ENCODE measurements around the gene LPAR2.

LPAR2 gene

DNA sequence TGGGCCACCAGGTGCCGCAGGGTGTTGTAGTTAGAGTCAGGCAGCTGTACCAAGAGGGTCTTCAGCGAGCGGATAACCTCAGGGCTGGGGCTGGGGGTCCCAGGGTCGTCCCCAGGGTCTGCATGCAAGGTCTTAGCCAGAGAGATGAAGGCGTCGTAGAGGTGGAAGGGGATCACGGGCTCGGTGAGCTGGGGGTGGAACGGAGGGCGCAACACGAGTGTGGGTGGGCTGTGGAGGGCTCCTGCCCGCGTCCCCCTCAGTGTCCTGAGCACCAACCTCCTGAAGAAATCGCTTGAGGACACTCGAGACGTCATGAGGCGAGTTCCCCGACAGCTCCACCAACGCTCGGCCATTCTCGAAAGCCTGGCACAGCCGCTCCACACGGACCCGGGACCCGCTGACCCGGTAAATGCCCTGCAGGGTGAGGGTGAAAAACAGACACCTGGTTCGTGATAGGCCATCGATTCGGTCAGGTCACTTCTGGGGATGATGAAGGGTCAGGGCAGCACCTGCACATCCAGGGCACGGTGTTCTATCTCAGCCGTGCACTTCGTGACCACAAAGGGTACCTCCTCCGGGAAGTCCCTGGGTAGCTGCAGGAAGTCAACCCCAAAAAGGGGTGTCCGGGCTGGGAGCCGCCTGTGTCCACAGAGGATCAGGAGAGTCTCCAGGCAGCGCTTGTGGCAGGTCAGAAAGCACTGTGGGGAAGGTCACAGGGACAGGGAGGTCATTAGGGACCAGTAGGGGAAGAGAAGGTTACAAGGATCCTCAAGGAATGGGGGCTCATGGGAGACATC, 6.7 kb upstream of the LPAR2 start:
- H3K27me3 ChIP-seq = no peaks in the 10 kb centered on the region
- H3K27ac ChIP-seq = no peak overlapping the region
- peaks cover 14 to 16% of the 10 kb centered on the region in 2 experiments for H3K4me1 ChIP-seq (ENCODE audit: control insufficient read depth in 1 of 2, insufficient read depth in 1 of 2, low read depth in 1 of 2, low read length in 1 of 2)
- H3K36me3 ChIP-seq = peaks cover 100% of the 10 kb centered on the region
- H3K4me3 ChIP-seq (ENCODE audit: low read depth in 1 of 2, low read length in 1 of 2) = no peak overlapping the region
- H3K9me3 ChIP-seq = peaks cover 5% of the 10 kb centered on the region
- TF ChIP-seq, protein P1, sequence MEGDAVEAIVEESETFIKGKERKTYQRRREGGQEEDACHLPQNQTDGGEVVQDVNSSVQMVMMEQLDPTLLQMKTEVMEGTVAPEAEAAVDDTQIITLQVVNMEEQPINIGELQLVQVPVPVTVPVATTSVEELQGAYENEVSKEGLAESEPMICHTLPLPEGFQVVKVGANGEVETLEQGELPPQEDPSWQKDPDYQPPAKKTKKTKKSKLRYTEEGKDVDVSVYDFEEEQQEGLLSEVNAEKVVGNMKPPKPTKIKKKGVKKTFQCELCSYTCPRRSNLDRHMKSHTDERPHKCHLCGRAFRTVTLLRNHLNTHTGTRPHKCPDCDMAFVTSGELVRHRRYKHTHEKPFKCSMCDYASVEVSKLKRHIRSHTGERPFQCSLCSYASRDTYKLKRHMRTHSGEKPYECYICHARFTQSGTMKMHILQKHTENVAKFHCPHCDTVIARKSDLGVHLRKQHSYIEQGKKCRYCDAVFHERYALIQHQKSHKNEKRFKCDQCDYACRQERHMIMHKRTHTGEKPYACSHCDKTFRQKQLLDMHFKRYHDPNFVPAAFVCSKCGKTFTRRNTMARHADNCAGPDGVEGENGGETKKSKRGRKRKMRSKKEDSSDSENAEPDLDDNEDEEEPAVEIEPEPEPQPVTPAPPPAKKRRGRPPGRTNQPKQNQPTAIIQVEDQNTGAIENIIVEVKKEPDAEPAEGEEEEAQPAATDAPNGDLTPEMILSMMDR (IDR thresholded peaks at IDR 0.05) = no peak

DNA sequence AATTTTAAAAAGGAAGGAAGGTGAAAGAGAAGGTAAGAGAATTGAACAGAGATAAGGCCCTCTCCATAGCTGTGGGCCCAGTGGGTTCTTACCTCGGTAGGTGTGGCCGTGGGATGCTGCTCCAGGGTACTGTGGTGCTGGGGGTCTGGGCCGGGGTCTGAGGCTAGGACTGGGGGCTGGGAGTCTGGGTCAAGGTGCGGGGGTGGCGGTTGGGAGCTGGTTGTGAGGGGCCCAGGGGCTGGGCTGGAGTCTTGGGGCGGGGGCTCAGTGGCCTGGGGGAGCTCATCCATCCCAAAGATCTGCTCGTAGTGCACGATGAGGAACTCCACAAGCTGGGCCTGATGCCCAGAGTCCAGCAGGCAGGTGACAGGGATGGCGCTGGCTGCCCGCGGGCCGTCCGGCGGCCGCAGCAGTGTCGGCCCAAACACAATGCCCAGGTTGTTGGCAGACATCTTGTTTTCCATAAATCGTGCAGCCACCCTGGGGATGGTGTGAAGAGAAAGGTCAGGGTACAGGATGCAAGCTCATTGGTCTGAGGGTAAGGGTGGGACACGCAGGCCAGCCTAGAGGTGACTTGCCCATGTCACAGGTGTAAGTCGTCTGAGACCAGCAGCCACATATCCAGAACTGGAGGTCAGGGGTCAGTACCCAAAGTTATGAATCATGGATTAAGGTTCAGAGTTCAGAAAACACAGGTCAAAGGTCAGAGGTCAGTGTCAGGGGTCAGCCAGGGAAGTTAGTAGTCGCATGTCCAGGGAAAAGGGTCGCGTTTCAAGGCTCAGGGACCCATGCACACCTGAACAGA, 5.9 kb upstream of the LPAR2 start:
- Histone ChIP-seq H3K9me3 (peaks cover 5% of the 10 kb centered on the region), H3K4me1 (ENCODE audit: control insufficient read depth in 1 of 2, insufficient read depth in 1 of 2, low read depth in 1 of 2, low read length in 1 of 2) (peaks cover 9 to 10% of the 10 kb centered on the region in 2 experiments), H3K27me3 (no peaks in the 10 kb centered on the region), H3K4me3 (ENCODE audit: low read depth in 1 of 2, low read length in 1 of 2) (no peak overlapping the region), H3K36me3 (peaks cover 100% of the 10 kb centered on the region), H3K27ac (peak overlapping the region; percentile 15)
- TF ChIP-seq, protein P1 (IDR thresholded peaks at IDR 0.05) = no peak

DNA sequence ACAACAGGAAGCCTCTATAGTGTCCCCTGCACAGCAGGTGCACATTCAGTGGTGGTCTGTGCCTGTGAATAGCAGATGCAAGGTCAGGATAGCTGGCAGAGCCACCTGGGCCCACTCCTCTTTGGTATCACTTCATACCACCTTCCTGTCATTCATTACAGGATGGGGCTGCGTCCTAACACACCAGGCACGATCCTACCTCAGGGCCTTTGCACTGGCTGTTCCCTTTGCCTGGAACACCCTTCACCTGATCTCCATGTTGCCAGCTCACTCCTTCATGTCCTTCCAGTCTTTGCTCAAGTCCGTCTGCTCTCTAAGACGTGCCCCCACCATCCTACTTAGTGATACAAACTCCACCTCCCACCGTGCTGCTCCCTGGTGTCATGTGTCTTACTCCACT, 4.6 kb upstream of the LPAR2 start:
- no peak overlapping the region for H3K4me3 ChIP-seq (ENCODE audit: low read depth in 1 of 2, low read length in 1 of 2)
- H3K9me3 ChIP-seq = peaks cover 5% of the 10 kb centered on the region
- H3K36me3 ChIP-seq = peaks cover 93% of the 10 kb centered on the region
- H3K27ac ChIP-seq = no peak overlapping the region
- TF ChIP-seq, protein P1 (IDR thresholded peaks at IDR 0.05) = no peak
- H3K27me3 ChIP-seq = no peaks in the 10 kb centered on the region
- peaks cover 11 to 16% of the 10 kb centered on the region in 2 experiments for H3K4me1 ChIP-seq (ENCODE audit: control insufficient read depth in 1 of 2, insufficient read depth in 1 of 2, low read depth in 1 of 2, low read length in 1 of 2)

DNA sequence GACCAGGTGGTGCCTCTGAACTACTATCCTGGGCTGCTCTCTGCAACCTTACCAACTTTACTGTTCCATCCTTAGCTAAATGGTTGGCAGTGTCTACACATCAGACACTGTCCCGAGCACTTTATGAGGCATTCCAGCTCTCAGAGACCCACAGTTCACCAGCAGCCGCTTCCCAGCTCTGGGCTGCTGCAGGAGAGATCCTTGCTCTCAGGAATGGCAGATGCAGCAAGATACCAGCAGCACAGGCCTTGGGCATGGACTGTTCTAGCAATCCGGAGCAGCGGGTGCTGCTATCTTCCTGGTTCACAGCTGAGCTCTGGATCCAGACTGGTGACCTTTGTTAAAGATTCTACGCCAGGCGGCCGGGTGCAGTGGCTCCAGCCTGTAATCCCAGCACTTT, 3.3 kb upstream of the LPAR2 start:
- peaks cover 5% of the 10 kb centered on the region for H3K9me3 ChIP-seq
- TF ChIP-seq, protein P1 (IDR thresholded peaks at IDR 0.05) = no peak
- no peaks in the 10 kb centered on the region for H3K27me3 ChIP-seq
- no peak overlapping the region for H3K4me3 ChIP-seq (ENCODE audit: low read depth in 1 of 2, low read length in 1 of 2)
- H3K4me1 ChIP-seq (ENCODE audit: control insufficient read depth in 1 of 2, insufficient read depth in 1 of 2, low read depth in 1 of 2, low read length in 1 of 2) = peaks cover 18 to 25% of the 10 kb centered on the region in 2 experiments
- H3K36me3 ChIP-seq = peaks cover 93% of the 10 kb centered on the region
- H3K27ac ChIP-seq = no peak overlapping the region

- peaks cover 18 to 25% of the 10 kb centered on the region in 2 experiments for H3K4me1 ChIP-seq (ENCODE audit: control insufficient read depth in 1 of 2, insufficient read depth in 1 of 2, low read depth in 1 of 2, low read length in 1 of 2)
- TF ChIP-seq, protein P1 (IDR thresholded peaks at IDR 0.05) = no peak
- no peak overlapping the region for H3K27ac ChIP-seq
- H3K27me3 ChIP-seq = no peaks in the 10 kb centered on the region
- no peak overlapping the region for H3K4me3 ChIP-seq (ENCODE audit: low read depth in 1 of 2, low read length in 1 of 2)
- peaks cover 90% of the 10 kb centered on the region for H3K36me3 ChIP-seq
- peaks cover 5% of the 10 kb centered on the region for H3K9me3 ChIP-seq
Measured at GRCh38 chr19:19630426-19630825, 2.4 kb upstream of the LPAR2 start.

Measured in neutrophil (primary cell).